ENCODE data around the gene CDH3.

The CDH3 gene

DNA sequence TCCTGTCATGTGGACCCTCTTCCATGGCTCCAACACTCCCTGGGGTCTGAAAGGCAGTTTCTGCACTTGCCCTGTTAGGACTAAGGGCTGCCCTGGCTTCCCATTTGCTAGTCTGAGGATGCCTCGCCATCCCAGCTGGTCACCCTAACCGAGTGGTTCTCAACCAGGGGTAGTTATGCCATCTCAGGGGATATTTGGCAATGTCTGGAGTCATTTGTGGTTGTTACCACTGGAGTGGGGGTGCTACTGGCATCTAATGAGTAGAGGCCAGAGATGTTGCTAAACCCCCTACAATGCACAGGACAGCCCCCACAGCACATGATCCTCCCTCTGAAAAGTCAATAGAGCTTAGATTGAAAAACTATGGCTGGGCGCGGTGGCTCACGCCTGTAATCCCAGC lies 65.1 kb downstream of the CDH3 start:
- TF ChIP-seq, protein P1, sequence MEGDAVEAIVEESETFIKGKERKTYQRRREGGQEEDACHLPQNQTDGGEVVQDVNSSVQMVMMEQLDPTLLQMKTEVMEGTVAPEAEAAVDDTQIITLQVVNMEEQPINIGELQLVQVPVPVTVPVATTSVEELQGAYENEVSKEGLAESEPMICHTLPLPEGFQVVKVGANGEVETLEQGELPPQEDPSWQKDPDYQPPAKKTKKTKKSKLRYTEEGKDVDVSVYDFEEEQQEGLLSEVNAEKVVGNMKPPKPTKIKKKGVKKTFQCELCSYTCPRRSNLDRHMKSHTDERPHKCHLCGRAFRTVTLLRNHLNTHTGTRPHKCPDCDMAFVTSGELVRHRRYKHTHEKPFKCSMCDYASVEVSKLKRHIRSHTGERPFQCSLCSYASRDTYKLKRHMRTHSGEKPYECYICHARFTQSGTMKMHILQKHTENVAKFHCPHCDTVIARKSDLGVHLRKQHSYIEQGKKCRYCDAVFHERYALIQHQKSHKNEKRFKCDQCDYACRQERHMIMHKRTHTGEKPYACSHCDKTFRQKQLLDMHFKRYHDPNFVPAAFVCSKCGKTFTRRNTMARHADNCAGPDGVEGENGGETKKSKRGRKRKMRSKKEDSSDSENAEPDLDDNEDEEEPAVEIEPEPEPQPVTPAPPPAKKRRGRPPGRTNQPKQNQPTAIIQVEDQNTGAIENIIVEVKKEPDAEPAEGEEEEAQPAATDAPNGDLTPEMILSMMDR (conservative IDR thresholded peaks at IDR 0.05; ENCODE audit: low read length) = no peak
- TF ChIP-seq EZH2phosphoT487 (IDR thresholded peaks at IDR 0.05; ENCODE audit: borderline replicate concordance) = no peak

GRCh38 chr16:68711421-68712139 lies 66.5 kb downstream of the CDH3 start:
- H2AFZ ChIP-seq (ENCODE audit: low read length) = no peak overlapping the region

More for the DNA sequence above, 65.1 kb downstream of the CDH3 start:
- Histone ChIP-seq H3K4me1 (ENCODE audit: insufficient read depth, low read length, poor library complexity, severe bottlenecking) (no peaks in the 10 kb centered on the region), H3K9me2 (replicated peaks; ENCODE audit: low read depth, low read length) (no peaks in the 10 kb centered on the region), H4K20me1 (ENCODE audit: insufficient read depth, low read length, poor library complexity, severe bottlenecking) (no peaks in the 10 kb centered on the region), H3K9ac (ENCODE audit: low read depth, low read length, poor library complexity, severe bottlenecking) (no peak overlapping the region), H3K36me3 (ENCODE audit: insufficient read depth, low read length) (no peaks in the 10 kb centered on the region), H3K9me3 (ENCODE audit: insufficient read depth, low read depth, low read length) (no peaks in the 10 kb centered on the region), H3K4me3 (ENCODE audit: low read length, poor library complexity, severe bottlenecking) (no peak overlapping the region), H3K4me2 (ENCODE audit: low read depth, low read length, poor library complexity, severe bottlenecking) (no peak overlapping the region), H3K27me3 (ENCODE audit: insufficient read depth, low read length, poor library complexity, severe bottlenecking) (no peaks in the 10 kb centered on the region), H3F3A (ENCODE audit: low read depth) (no peaks in the 10 kb centered on the region), H2AFZ (ENCODE audit: low read length) (no peak overlapping the region), H3K79me2 (ENCODE audit: insufficient read depth, low read length) (no peaks in the 10 kb centered on the region)

DNA sequence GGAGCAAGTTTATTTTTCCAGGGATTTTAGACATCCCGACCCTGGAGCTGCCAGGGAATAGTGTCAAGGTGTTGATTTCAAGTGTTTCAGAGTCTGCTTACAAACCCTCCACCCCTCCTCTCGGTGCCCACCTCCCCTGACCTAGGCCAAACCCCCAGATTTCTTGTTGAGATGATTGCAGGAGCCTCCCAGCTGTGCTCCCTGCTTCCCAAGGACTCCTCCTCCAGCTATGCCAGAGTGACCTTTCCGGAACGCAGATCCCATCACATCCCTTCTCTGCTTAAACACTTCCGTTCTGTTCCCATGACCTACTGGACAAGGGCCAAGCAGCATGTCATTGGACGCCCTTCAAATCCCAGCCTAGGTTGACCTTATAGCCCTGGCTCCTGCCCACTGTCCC lies 68.3 kb downstream of the CDH3 start:
- H3F3A ChIP-seq (ENCODE audit: low read depth) = no peaks in the 10 kb centered on the region
- H2AFZ ChIP-seq (ENCODE audit: low read length) = no peak overlapping the region
- TF ChIP-seq EZH2phosphoT487 (IDR thresholded peaks at IDR 0.05; ENCODE audit: borderline replicate concordance) = no peak
- TF ChIP-seq, protein P1 (conservative IDR thresholded peaks at IDR 0.05; ENCODE audit: low read length) = no peak
- no peaks in the 10 kb centered on the region for H3K36me3 ChIP-seq (ENCODE audit: insufficient read depth, low read length)
- H3K27me3 ChIP-seq (ENCODE audit: insufficient read depth, low read length, poor library complexity, severe bottlenecking) = no peaks in the 10 kb centered on the region
- no peaks in the 10 kb centered on the region for H3K79me2 ChIP-seq (ENCODE audit: insufficient read depth, low read length)
- H3K4me2 ChIP-seq (ENCODE audit: low read depth, low read length, poor library complexity, severe bottlenecking) = no peak overlapping the region
- H3K4me3 ChIP-seq (ENCODE audit: low read length, poor library complexity, severe bottlenecking) = no peak overlapping the region
- H3K4me1 ChIP-seq (ENCODE audit: insufficient read depth, low read length, poor library complexity, severe bottlenecking) = no peaks in the 10 kb centered on the region
- no peak overlapping the region for H3K9ac ChIP-seq (ENCODE audit: low read depth, low read length, poor library complexity, severe bottlenecking)
- H3K9me3 ChIP-seq (ENCODE audit: insufficient read depth, low read depth, low read length) = no peaks in the 10 kb centered on the region
- no peaks in the 10 kb centered on the region for H4K20me1 ChIP-seq (ENCODE audit: insufficient read depth, low read length, poor library complexity, severe bottlenecking)
- H3K9me2 ChIP-seq (replicated peaks; ENCODE audit: low read depth, low read length) = no peaks in the 10 kb centered on the region

More at GRCh38 chr16:68711421-68712139, 66.5 kb downstream of the CDH3 start:
- Histone ChIP-seq H4K20me1 (ENCODE audit: insufficient read depth, low read length, poor library complexity, severe bottlenecking) (no peaks in the 10 kb centered on the region), H3K79me2 (ENCODE audit: insufficient read depth, low read length) (no peaks in the 10 kb centered on the region), H3K4me2 (ENCODE audit: low read depth, low read length, poor library complexity, severe bottlenecking) (no peak overlapping the region), H3K9me2 (replicated peaks; ENCODE audit: low read depth, low read length) (no peaks in the 10 kb centered on the region), H3K4me1 (ENCODE audit: insufficient read depth, low read length, poor library complexity, severe bottlenecking) (no peaks in the 10 kb centered on the region), H3K36me3 (ENCODE audit: insufficient read depth, low read length) (no peaks in the 10 kb centered on the region), H3K9ac (ENCODE audit: low read depth, low read length, poor library complexity, severe bottlenecking) (no peak overlapping the region), H3K4me3 (ENCODE audit: low read length, poor library complexity, severe bottlenecking) (no peak overlapping the region), H3F3A (ENCODE audit: low read depth) (no peaks in the 10 kb centered on the region), H3K9me3 (ENCODE audit: insufficient read depth, low read depth, low read length) (no peaks in the 10 kb centered on the region), H3K27me3 (ENCODE audit: insufficient read depth, low read length, poor library complexity, severe bottlenecking) (no peaks in the 10 kb centered on the region)
- TF ChIP-seq EZH2phosphoT487 (IDR thresholded peaks at IDR 0.05; ENCODE audit: borderline replicate concordance) = no peak
- TF ChIP-seq, protein P1 (conservative IDR thresholded peaks at IDR 0.05; ENCODE audit: low read length) = no peak

Measured in Loucy (cell line).